Activated CD4-positive, alpha-beta T cell treated with anti-CD3 and anti-CD28 coated beads for 36 hours (primary cell): Measurements from ENCODE around the gene RFX1. TPM values are rescaled to one million over a fixed set of nuclear protein-coding genes. Genes with fewer than 3 reads are reported as not detected.

Experiments used
- ATAC-seq: fragments of 200-7000 bp; cut with Tn5 transposase; one replicate; pipeline ENCODE4 v1.10.0; 2021; ENCODE audit warnings: mild to moderate bottlenecking, moderate library complexity
- CTCF ChIA-PET: fragments of 350-600 bp; sonication (Branson Sonifier 250); formaldehyde crosslinking; loops from one replicate; lab custom pipeline; 2021; ENCODE audit warnings: antibody characterized with exemption; lab: Charles Lee
- POLR2A ChIA-PET: fragments of 350-600 bp; sonication (Branson Sonifier 250); formaldehyde crosslinking; loops from one replicate; lab custom pipeline; 2021; ENCODE audit warnings: antibody characterized with exemption, inconsistent platforms; lab: Charles Lee
- DNase-seq: peaks from one replicate; pipeline ENCODE4 v3.0.0-alpha.2; 2020
- H3K27ac Mint-ChIP-seq: one replicate; pipeline ENCODE4 v1.8.0; 2021; ENCODE audit warnings: mixed read lengths
- H3K27me3 Mint-ChIP-seq: one replicate; pipeline ENCODE4 v1.8.0; 2021; ENCODE audit warnings: mixed read lengths
- H3K36me3 Mint-ChIP-seq: one replicate; pipeline ENCODE4 v1.8.0; 2021; ENCODE audit warnings: low read depth, mixed read lengths
- H3K4me1 Mint-ChIP-seq: one replicate; pipeline ENCODE4 v1.8.0; 2021; ENCODE audit warnings: mixed read lengths
- H3K4me3 Mint-ChIP-seq: one replicate; pipeline ENCODE4 v1.8.0; 2021; ENCODE audit warnings: mild to moderate bottlenecking, moderate library complexity, mixed read lengths
- H3K9me3 Mint-ChIP-seq: one replicate; pipeline ENCODE4 v1.8.0; 2021; ENCODE audit warnings: low read depth, mixed read lengths
- intact Hi-C, 2 experiments: fragments of 100-400 bp; cut with DNase I in 1 of 2; cut with micrococcal nuclease in 1 of 2; formaldehyde crosslinking; loops; one replicate each; pipeline versions ENCODE4 v1.14.2 to v1.15.1; 2022 to 2024; cut with DNase I, micrococcal nuclease
- total RNA-seq, 2 experiments: library from RNA; stranded (reverse); gene quantifications; one replicate each; pipeline ENCODE4 v1.2.3, GENCODE V29; 2021

Gene RFX1
- total RNA-seq, 2 experiments from 2014 or later = 14.2 to 15.3 TPM

DNA sequence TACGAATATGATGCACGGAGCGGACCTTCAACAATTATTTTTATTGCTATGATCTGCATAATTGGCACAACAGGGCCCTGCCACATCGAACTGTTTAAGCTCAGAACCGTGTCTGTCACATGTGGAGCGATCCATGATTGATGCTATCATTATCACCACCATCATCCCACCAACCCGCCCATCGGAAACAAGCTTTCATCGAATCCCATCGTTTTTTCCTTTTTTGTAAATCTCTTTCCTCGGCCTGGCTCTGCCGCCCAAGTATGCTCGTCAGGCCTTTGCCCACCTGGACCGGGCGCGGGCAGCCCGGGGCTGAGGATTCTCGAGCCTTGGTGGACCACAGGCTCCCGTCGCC lies 54.3 kb downstream of the RFX1 start:
- ATAC-seq (peak; percentile 7), DNase-seq (no peak)
- CTCF ChIA-PET = interaction anchor here (0.6 to 1.5 kb wide), 4 partner anchors 45 to 101 kb away, joined by 3 to 4 read pairs (median 4); partner anchors contain the start of gene IL27RA
- intact Hi-C loops = loop anchor here (1.0 to 5.0 kb wide), 18 partner anchors 30 to 468 kb away; partner anchors contain the start of genes RFX1 (in 2 of the 2), BRME1 (in 1 of the 2), C19orf53 (in 1 of the 2) and CC2D1A (in 1 of the 2)
- peaks cover 16% of the 10 kb centered on the region for H3K4me1 Mint-ChIP-seq
- POLR2A ChIA-PET = interaction anchor here (0.6 to 1.0 kb wide), 3 partner anchors 23 to 80 kb away, joined by 3 read pairs; partner anchors contain the start of genes IL27RA and RFX1
- peaks cover 13% of the 10 kb centered on the region for H3K36me3 Mint-ChIP-seq
- no peaks in the 10 kb centered on the region for H3K27me3 Mint-ChIP-seq
- peak overlapping the region; percentile 81 for H3K27ac Mint-ChIP-seq
- H3K9me3 Mint-ChIP-seq = no peaks in the 10 kb centered on the region
- H3K4me3 Mint-ChIP-seq = peak overlapping the region; percentile 88

DNA sequence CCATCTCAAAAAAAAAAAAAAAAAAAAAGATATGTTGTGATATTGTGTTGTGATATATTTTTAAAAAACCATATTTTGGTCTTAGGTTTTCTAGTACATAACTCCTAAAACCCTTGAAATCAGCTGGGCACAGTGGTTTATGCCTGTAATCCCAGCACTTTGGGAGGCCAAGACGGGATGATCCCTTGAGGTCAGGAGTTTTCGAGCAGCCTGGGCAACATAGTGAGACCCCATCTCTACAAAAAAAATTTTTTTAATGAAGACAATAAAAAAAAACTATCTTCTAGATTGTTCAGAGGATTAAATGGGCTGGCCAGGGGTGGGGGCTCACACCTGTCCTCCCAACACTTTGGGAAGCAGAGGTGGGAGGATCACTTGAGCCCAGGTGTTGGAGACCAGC lies 55.1 kb downstream of the RFX1 start:
- Mint-ChIP-seq H3K9me3 (no peaks in the 10 kb centered on the region), H3K36me3 (peaks cover 9% of the 10 kb centered on the region), H3K27ac (no peak overlapping the region), H3K27me3 (no peaks in the 10 kb centered on the region), H3K4me3 (no peak overlapping the region), H3K4me1 (peaks cover 16% of the 10 kb centered on the region)
- ChIA-PET POLR2A (interaction anchor here (0.6 kb wide), 1 partner anchor 522 kb away, joined by 6 read pairs; no protein-coding TSS in a partner anchor), CTCF (interaction anchor here (0.6 to 1.1 kb wide), 3 partner anchors 98 to 123 kb away, joined by 3 read pairs; no protein-coding TSS in a partner anchor)
- DNase-seq (no peak), ATAC-seq (no peak)
- intact Hi-C loops = loop anchor here in 1 of 2 experiments (5.0 kb wide), 4 partner anchors 36 to 96 kb away; partner anchors contain the start of gene IL27RA

DNA sequence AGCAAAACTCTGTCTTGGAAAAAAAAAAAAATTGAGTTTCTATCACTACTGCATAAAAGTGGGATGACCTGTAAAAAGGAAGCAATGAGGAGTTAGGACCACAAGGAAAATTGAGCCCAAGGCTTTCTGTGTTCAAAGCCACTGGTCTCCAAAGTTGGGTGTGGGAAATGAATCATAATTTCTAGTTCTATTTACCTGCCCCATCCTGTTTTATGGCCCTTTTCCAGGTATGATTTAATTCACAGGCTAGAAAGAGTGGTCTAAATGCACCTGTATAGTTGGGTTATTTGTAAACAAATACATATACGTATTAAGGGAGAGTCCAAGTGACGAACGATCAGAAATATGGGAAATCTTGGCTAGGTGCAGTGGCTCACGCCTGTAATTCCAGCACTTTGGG lies 59.7 kb downstream of the RFX1 start:
- Mint-ChIP-seq H3K9me3 (no peaks in the 10 kb centered on the region), H3K27me3 (no peaks in the 10 kb centered on the region), H3K4me3 (no peak overlapping the region), H3K27ac (no peak overlapping the region), H3K36me3 (no peaks in the 10 kb centered on the region), H3K4me1 (no peaks in the 10 kb centered on the region)
- ChIA-PET CTCF (interaction anchor here (0.6 kb wide), 1 partner anchor 740 kb away, joined by 3 read pairs; no protein-coding TSS in a partner anchor), POLR2A (no interaction called here)
- no peak for DNase-seq
- intact Hi-C loops = no loop called here
- ATAC-seq = no peak

DNA sequence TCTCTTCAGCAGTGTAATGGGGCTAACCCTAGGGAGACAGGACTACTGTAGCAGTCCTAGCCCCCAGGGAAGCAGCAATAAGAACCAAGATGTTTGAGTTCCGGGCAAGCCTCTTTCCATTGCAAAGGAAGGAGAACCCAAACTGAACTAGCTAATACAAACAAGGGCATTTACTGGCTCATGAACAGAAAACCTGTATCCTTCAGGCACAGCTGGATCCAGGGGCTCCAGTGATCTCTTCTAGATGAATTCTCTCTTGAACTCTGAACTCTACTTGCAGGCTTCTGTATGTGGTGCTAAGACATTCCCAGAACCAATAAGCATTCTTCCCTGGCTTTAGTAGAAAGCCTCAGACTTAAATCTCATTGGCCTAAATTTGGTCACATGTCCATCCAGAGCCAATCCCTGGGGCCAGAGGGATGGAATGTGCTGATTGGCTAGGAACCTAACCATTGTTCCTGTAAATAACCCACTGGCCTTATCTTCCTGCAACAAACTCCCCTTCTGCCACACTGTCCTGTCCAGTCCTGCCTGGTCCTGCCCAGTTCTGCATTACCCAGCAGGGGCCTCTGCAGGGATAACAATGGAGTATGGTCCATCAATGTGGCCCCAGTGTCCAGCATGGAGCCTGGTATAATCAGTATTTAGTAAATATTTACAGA lies 64.0 kb downstream of the RFX1 start:
- intact Hi-C loops = no loop called here
- DNase-seq (no peak), ATAC-seq (no peak)
- Mint-ChIP-seq H3K4me3 (no peak overlapping the region), H3K9me3 (no peaks in the 10 kb centered on the region), H3K36me3 (no peaks in the 10 kb centered on the region), H3K4me1 (no peaks in the 10 kb centered on the region), H3K27ac (no peak overlapping the region), H3K27me3 (peaks cover 3% of the 10 kb centered on the region)
- ChIA-PET CTCF (no interaction called here), POLR2A (interaction anchor here (0.6 kb wide), 1 partner anchor 9 kb away, joined by 3 read pairs; no protein-coding TSS in a partner anchor)

DNA sequence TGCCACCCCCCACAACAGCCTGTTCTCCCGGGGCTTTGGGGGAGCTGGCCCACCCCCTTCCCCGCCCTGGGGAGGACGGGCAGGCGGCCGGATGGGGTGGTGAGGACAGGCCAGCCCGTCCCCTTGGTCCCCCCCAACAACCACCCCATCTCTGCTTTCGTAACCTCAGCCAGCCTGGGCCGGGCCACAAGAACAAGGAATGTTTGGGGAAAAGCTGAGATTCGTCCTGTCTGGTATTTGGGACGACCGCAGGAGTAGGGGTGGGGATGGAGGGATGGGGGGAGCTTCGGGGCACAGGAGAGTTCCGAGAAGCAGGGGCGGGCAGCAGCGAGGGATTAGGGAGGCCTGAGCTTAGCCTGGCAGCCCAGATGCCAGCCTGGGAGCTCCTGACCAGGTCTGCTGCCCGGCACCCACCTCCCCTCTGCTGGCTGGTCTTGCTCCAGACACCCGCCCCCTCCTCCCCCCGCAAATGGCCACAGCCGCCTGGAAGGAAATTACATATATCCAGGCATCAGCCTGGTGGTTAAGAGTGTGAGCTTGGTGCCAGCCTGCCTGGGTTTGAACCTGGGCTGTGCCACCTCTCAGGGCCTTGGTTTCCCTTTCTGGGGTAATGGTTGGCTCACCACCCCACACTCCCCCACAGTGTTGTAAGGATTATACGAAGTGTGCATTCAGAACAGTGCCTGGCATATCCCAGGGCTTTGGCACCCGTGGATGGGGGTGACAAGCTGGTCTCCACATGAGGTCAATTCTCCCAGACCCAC lies 67.6 kb downstream of the RFX1 start, which contains the start of gene PODNL1:
PODNL1 (minus strand) TSS at position 117 of the 764 bp plus-strand sequence. CDS start 236 bp downstream, outside the sequence.
- Mint-ChIP-seq H3K36me3 (no peaks in the 10 kb centered on the region), H3K27me3 (peaks cover 6% of the 10 kb centered on the region), H3K27ac (no peak within 1 kb of the TSS), H3K4me3 (no peak within 1 kb of the TSS), H3K4me1 (peaks cover 1% of the 10 kb centered on the region), H3K9me3 (no peaks in the 10 kb centered on the region)
- DNase-seq (no peak), ATAC-seq (no peak)
- intact Hi-C loops = no loop called here
- CTCF ChIA-PET = no interaction called here
- POLR2A ChIA-PET = no interaction called here

DNA sequence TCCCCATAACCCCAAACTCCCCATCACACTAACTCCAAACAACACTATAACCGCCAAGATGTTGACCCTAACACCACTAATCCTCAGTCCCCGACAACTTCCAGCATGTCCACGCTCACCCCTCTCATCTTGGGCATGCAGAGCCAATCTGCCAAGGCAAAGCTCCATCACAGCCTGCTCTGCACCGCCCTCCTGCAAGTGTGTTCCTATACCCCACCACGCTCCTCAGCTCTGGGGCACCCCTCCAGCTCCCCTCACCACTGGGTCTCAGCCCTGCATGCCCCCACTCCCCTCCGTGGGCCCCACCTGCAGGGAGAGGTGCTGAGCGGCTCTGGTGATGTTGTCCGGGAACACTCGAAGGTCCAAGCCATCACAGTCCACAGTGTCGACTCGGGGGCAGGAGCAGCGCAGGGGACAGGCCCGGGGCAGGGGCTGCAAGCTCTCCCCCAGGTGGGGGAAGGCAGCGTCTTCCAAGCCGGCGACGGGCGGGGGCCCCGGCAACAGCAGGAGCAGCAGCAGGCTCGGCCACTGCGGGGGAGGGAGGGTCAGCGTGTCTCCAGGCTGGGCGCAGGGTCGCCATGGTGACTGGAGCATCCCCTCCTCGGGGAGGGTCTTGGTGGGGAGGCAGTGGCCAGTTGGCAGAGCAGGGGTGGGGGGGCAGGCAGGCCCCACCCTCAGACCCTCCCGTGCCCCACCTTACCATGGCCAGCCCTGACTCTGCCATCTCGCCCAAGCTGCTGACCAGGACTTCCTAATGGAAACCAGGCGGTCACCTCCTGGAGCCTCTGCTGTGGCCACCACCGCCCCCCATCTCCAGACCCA lies 68.4 kb downstream of the RFX1 start:
- CTCF ChIA-PET = no interaction called here

DNA sequence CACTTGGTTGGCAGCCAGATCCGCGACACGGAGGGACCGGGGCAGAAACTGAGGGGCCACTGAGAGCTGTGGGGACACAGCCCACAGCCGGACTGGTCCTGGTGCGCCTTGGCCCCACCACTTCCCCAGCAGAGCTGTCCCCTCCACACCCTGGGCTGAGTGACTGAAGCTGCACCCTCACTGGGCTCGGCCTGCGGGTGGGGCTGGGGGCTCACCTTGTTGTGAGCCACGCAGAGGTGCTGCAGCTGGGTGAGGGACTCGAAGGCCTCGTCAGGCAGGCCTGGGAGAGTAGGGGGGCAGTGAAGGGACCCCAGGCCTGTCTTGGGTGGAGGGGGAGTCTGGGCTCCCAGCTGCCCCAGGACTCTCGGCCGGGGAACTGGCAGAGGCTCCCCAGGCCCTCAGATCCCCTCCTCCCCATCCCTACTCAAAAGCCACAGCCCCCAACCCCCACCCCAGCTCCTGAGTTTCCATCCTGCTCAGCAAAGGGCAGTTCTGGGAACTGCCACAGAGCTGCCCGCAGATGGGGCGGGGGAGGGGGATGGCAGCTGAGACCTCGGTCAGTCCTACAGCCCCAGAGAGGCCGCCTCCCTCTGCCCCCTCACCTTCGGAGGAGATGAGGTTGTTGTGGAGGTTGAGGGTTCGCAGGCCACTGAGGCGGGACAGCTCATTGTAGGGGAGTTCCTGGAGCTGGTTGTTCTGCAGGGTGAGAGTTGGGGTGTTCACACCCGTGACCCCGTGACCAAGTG lies 70.2 kb downstream of the RFX1 start:
- CTCF ChIA-PET = no interaction called here
- Mint-ChIP-seq H3K9me3 (no peaks in the 10 kb centered on the region), H3K36me3 (no peaks in the 10 kb centered on the region), H3K4me1 (peaks cover 1% of the 10 kb centered on the region), H3K4me3 (no peak overlapping the region), H3K27ac (no peak overlapping the region), H3K27me3 (peaks cover 6% of the 10 kb centered on the region)
- intact Hi-C loops = no loop called here
- ATAC-seq (no peak), DNase-seq (no peak)
- POLR2A ChIA-PET = interaction anchor here (0.6 kb wide), 2 partner anchors 11 to 26 kb away, joined by 4 to 9 read pairs; no protein-coding TSS in a partner anchor

More for the DNA sequence above, 68.4 kb downstream of the RFX1 start:
- no peak overlapping the region for H3K27ac Mint-ChIP-seq
- POLR2A ChIA-PET = no interaction called here
- peaks cover 1% of the 10 kb centered on the region for H3K4me1 Mint-ChIP-seq
- ATAC-seq (no peak), DNase-seq (no peak)
- no peaks in the 10 kb centered on the region for H3K9me3 Mint-ChIP-seq
- peaks cover 6% of the 10 kb centered on the region for H3K27me3 Mint-ChIP-seq
- H3K4me3 Mint-ChIP-seq = no peak overlapping the region
- intact Hi-C loops = no loop called here
- H3K36me3 Mint-ChIP-seq = no peaks in the 10 kb centered on the region

DNA sequence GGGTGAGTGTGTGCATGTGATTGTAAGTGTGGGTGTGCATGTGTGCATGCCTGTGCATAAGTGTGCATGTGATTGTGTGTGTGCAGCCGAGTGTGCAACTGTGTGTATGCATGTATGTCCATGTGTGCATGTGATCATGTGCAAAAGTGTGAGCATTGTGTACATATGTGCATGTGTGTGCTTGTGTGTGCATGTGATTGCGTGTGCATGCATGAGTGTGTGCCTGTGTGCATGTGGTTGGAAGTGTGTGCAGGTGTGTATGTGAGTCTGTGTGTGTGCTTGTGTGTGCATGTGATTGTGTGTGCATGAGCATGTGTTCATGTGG lies 71.4 kb downstream of the RFX1 start:
- no peaks in the 10 kb centered on the region for H3K9me3 Mint-ChIP-seq
- H3K36me3 Mint-ChIP-seq = no peaks in the 10 kb centered on the region
- CTCF ChIA-PET = no interaction called here
- no peak overlapping the region for H3K27ac Mint-ChIP-seq
- peaks cover 1% of the 10 kb centered on the region for H3K4me1 Mint-ChIP-seq
- no peak overlapping the region for H3K4me3 Mint-ChIP-seq
- intact Hi-C loops = no loop called here
- ATAC-seq (no peak), DNase-seq (no peak)
- peaks cover 6% of the 10 kb centered on the region for H3K27me3 Mint-ChIP-seq
- POLR2A ChIA-PET = no interaction called here

DNA sequence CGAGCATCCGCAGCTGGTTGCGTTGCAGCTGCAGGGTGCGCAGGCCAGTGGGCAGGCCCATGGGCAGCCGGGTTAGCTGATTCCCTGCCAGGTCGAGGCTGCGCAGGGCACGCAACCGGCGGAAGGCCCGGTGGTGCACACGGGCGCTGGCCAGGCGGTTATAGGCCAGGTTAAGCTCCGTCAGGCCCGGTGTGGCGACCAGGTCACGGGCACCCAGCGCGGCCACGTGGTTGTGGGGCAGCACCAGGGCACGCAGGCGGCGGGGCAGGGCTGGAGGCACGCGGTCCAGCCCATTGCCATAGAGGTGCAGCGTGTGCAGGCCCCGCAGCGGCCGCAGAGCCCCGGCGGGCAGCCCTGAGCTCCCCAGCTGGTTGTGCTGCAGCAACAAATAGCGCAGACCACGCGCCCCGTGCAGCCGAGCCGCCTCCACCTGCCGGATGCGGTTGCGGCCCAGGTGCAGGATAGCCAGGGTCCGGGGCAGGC lies 73.2 kb downstream of the RFX1 start:
- ChIA-PET CTCF (interaction anchor here (0.6 kb wide), 2 partner anchors 140 to 159 kb away, joined by 3 read pairs; partner anchors contain the start of gene C19orf53), POLR2A (interaction anchor here (0.6 kb wide), 1 partner anchor 9 kb away, joined by 3 read pairs; no protein-coding TSS in a partner anchor)
- ATAC-seq = no peak
- Mint-ChIP-seq H3K27ac (no peak overlapping the region), H3K4me1 (peaks cover 1% of the 10 kb centered on the region), H3K36me3 (peaks cover 4% of the 10 kb centered on the region), H3K4me3 (no peak overlapping the region), H3K27me3 (peaks cover 6% of the 10 kb centered on the region), H3K9me3 (no peaks in the 10 kb centered on the region)
- DNase-seq = no peak
- intact Hi-C loops = no loop called here

DNA sequence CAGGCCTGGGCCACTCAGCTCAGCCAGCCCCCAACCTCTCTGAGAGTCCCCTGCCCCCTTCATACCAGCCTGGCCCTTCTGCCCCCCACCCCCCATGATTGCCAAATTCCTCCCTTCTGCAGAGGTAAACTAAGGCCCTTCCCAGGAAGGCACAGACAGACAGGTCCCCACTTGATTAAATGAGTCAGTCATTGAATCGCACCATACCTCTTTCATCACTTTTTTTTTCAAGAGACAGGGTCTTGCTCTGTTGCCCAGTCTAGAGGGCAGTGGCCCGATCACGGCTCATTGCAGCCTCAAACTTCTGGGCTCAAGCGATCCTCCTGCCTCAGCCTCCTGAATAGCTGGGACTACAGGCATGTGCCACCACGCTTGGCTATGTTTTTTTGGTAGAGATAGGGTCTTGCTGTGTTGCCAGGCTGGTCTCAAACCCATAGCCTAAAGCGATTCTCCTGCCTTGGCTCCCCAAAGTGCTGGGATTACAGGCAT lies 73.9 kb downstream of the RFX1 start:
- H3K27me3 Mint-ChIP-seq = peaks cover 3% of the 10 kb centered on the region
- intact Hi-C loops = no loop called here
- ChIA-PET CTCF (interaction anchor here (0.6 to 1.5 kb wide), 3 partner anchors 9 to 158 kb away, joined by 3 to 4 read pairs (median 3); partner anchors contain the start of gene C19orf53), POLR2A (interaction anchor here (0.6 kb wide), 1 partner anchor 86 kb away, joined by 3 read pairs; no protein-coding TSS in a partner anchor)
- DNase-seq (no peak), ATAC-seq (no peak)
- H3K27ac Mint-ChIP-seq = no peak overlapping the region
- peaks cover 6% of the 10 kb centered on the region for H3K36me3 Mint-ChIP-seq
- H3K4me1 Mint-ChIP-seq = peaks cover 1% of the 10 kb centered on the region
- H3K4me3 Mint-ChIP-seq = no peak overlapping the region
- no peaks in the 10 kb centered on the region for H3K9me3 Mint-ChIP-seq
